Spleen (tissue), 7 donors: ENCODE results near the gene P2RX2.

Source experiments
- POLR2A ChIP-seq, 3 donors: fragments of 450-650 bp; IDR thresholded peaks; one replicate each; pipeline ENCODE4 v1.5.1; 2017; ENCODE audit warnings: antibody characterized with exemption in 3 of 3, mild to moderate bottlenecking in 1 of 3
- POLR2AphosphoS5 ChIP-seq, 3 donors: sonication (generic); formaldehyde crosslinking; IDR thresholded peaks; one replicate each; pipeline ENCODE4 v1.5.1; 2017; ENCODE audit warnings: antibody characterized with exemption in 3 of 3
- TF ChIP-seq, protein P1 (sequence below), 11 experiments: fragments of 200-600 bp in 7 of 11; fragments of 450-650 bp in 4 of 11; sonication (generic) in 4 of 11; IDR thresholded peaks in 8 of 11; conservative IDR thresholded peaks in 3 of 11; 1 replicate in 7 of 11; 2 replicates in 4 of 11; pipeline versions ENCODE4 v1.4.0 to v1.8.0; 2016 to 2021; ENCODE audit warnings: antibody characterized with exemption in 11 of 11, inconsistent platforms in 4 of 11, mild to moderate bottlenecking in 1 of 11
- donor health status: DM: no; HTN: no; CAD: no; lungs with moderate emphysema.
- donor health status: DM: no; HTN: no; CAD: no.
- donor health status: DM: no; HTN: no; CAD: no.

DNA sequence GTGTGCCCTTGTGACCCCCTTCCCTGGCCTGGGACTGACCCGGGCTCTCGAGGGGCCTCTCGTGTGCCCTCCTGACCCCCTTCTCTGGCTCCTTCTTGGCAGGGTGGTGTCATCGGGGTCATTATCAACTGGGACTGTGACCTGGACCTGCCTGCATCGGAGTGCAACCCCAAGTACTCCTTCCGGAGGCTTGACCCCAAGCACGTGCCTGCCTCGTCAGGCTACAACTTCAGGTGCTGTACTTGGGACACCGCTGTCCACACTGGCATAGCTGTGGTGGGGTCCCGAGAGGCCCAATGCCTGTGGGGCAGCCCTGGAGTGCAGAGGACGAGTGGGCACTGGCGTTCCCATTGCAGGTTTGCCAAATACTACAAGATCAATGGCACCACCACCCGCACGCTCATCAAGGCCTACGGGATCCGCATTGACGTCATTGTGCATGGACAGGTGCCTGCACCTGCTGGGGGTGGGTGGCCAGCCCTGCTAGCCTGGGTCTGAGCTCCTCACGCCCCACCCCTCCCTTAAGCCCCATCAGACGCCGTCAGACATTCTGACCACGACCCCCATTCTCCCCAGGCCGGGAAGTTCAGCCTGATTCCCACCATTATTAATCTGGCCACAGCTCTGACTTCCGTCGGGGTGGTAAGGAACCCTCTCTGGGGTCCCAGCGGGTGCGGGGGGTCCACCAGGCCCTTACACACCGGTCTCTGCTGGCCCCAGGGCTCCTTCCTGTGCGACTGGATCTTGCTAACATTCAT, 2.5 kb downstream of the P2RX2 start:
- TF ChIP-seq, protein P1, sequence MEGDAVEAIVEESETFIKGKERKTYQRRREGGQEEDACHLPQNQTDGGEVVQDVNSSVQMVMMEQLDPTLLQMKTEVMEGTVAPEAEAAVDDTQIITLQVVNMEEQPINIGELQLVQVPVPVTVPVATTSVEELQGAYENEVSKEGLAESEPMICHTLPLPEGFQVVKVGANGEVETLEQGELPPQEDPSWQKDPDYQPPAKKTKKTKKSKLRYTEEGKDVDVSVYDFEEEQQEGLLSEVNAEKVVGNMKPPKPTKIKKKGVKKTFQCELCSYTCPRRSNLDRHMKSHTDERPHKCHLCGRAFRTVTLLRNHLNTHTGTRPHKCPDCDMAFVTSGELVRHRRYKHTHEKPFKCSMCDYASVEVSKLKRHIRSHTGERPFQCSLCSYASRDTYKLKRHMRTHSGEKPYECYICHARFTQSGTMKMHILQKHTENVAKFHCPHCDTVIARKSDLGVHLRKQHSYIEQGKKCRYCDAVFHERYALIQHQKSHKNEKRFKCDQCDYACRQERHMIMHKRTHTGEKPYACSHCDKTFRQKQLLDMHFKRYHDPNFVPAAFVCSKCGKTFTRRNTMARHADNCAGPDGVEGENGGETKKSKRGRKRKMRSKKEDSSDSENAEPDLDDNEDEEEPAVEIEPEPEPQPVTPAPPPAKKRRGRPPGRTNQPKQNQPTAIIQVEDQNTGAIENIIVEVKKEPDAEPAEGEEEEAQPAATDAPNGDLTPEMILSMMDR (IDR thresholded peaks at IDR 0.05 in 8 of 11, conservative IDR thresholded peaks at IDR 0.05 in 3 of 11): no peak
- TF ChIP-seq POLR2AphosphoS5 (IDR thresholded peaks at IDR 0.05) (peak in 1 of 3 donors; percentile 20), POLR2A (IDR thresholded peaks at IDR 0.05) (no peak)
